Large intestine (tissue), 3 donors: Measurements from ENCODE around the gene ALG14. TPM values are rescaled to one million over a fixed set of nuclear protein-coding genes. Genes with fewer than 3 reads are reported as not detected.

ENCODE experiments used
- DNase-seq, 2 donors: peaks; one replicate each; pipeline versions ENCODE4 v3.0.0 to v3.0.0-alpha.2; 2013
- H3K27ac ChIP-seq: one replicate; pipeline ENCODE4 v1.5.1; 2013; ENCODE audit warnings: low read length
- H3K27me3 ChIP-seq: 2 replicates; pipeline ENCODE4 v1.6.1; 2013; ENCODE audit warnings: low read length; ENCODE audit not compliant: control insufficient read depth, insufficient read depth
- H3K36me3 ChIP-seq: 2 replicates; pipeline ENCODE4 v1.6.1; 2013; ENCODE audit warnings: low read length; ENCODE audit not compliant: control insufficient read depth, insufficient read depth
- H3K4me1 ChIP-seq: one replicate; pipeline ENCODE4 v1.6.1; 2013; ENCODE audit warnings: low read length; ENCODE audit not compliant: control insufficient read depth, insufficient read depth
- H3K4me3 ChIP-seq: one replicate; pipeline ENCODE4 v1.5.1; 2013; ENCODE audit warnings: low read length
- H3K9me3 ChIP-seq: one replicate; pipeline ENCODE4 v1.6.1; 2013; ENCODE audit warnings: mild to moderate bottlenecking, low read depth, low read length, moderate library complexity; ENCODE audit not compliant: control insufficient read depth
- WGBS: methylation state at CpG from one replicate; pipeline ENCODE4 v1.1.5; 2013; ENCODE audit warnings: low lambda C conversion rate; ENCODE audit not compliant: insufficient coverage; 5-methylcytosine and 5-hydroxymethylcytosine counted together
- polyA plus RNA-seq: library from polyadenylated mRNA; unstranded; fragments of 120-200 nt; gene quantifications from one replicate; pipeline ENCODE4 v1.2.1, GENCODE V29; 2013

Gene ALG14
- polyA plus RNA-seq, 1 donor, result 9.0 TPM

GRCh38 chr1:95089650-95090287 lies 17.0 kb upstream of the ALG14 start:
- no peaks in the 10 kb centered on the region for H3K27me3 ChIP-seq
- H3K36me3 ChIP-seq, result no peaks in the 10 kb centered on the region
- H3K4me3 ChIP-seq, result no peak overlapping the region
- peaks cover 4% of the 10 kb centered on the region for H3K4me1 ChIP-seq
- no peak for DNase-seq
- H3K9me3 ChIP-seq, result peaks cover 10% of the 10 kb centered on the region
- WGBS, result no CpG with 5 or more reads among the region's 6 CpGs
- no peak overlapping the region for H3K27ac ChIP-seq

- Histone ChIP-seq H3K27me3 (no peaks in the 10 kb centered on the region), H3K4me1 (peaks cover 4% of the 10 kb centered on the region), H3K4me3 (no peak overlapping the region), H3K36me3 (no peaks in the 10 kb centered on the region), H3K9me3 (peaks cover 10% of the 10 kb centered on the region), H3K27ac (no peak overlapping the region)
- no peak for DNase-seq
- no CpG with 5 or more reads among the region's 1 CpG for WGBS
Measured at GRCh38 chr1:95088303-95088702, 15.6 kb upstream of the ALG14 start.

- Histone ChIP-seq H3K4me1 (peaks cover 4% of the 10 kb centered on the region), H3K27me3 (no peaks in the 10 kb centered on the region), H3K4me3 (no peak overlapping the region), H3K27ac (no peak overlapping the region), H3K9me3 (peaks cover 10% of the 10 kb centered on the region), H3K36me3 (no peaks in the 10 kb centered on the region)
- DNase-seq, result peak in 1 of 2 donors; percentile 36
- 19% methylated on average over 2 of the region's 5 CpGs for WGBS
Measured at GRCh38 chr1:95086949-95087533, 14.3 kb upstream of the ALG14 start.

GRCh38 chr1:95085376-95085775 lies 12.6 kb upstream of the ALG14 start:
- no peak overlapping the region for H3K4me3 ChIP-seq
- H3K27ac ChIP-seq, result no peak overlapping the region
- H3K36me3 ChIP-seq, result no peaks in the 10 kb centered on the region
- no peak for DNase-seq
- no peaks in the 10 kb centered on the region for H3K27me3 ChIP-seq
- H3K4me1 ChIP-seq, result peaks cover 4% of the 10 kb centered on the region
- peaks cover 3% of the 10 kb centered on the region for H3K9me3 ChIP-seq
- no CpG with 5 or more reads among the region's 2 CpGs for WGBS

- Histone ChIP-seq H3K4me3 (no peak overlapping the region), H3K27ac (no peak overlapping the region), H3K9me3 (peaks cover 3% of the 10 kb centered on the region), H3K4me1 (peaks cover 4% of the 10 kb centered on the region), H3K36me3 (no peaks in the 10 kb centered on the region), H3K27me3 (no peaks in the 10 kb centered on the region)
- DNase-seq, result peak; percentile 21 to 27
- whole genome bisulfite sequencing, result 100% methylated on average over 1 of the region's 8 CpGs
Measured at GRCh38 chr1:95084317-95085176, 11.8 kb upstream of the ALG14 start.

- Histone ChIP-seq H3K9me3 (no peaks in the 10 kb centered on the region), H3K27me3 (peaks cover 3% of the 10 kb centered on the region), H3K36me3 (no peaks in the 10 kb centered on the region), H3K4me1 (no peaks in the 10 kb centered on the region), H3K27ac (no peak overlapping the region), H3K4me3 (no peak overlapping the region)
- no peak for DNase-seq
- WGBS, result no CpG with 5 or more reads among the region's 1 CpG
Measured at GRCh38 chr1:95080879-95081278, 8.1 kb upstream of the ALG14 start.

- WGBS, result 100% methylated on average over 1 of the region's 1 CpG
- no peak for DNase-seq
- H3K27ac ChIP-seq, result no peak overlapping the region
- H3K9me3 ChIP-seq, result no peaks in the 10 kb centered on the region
- H3K4me3 ChIP-seq, result no peak overlapping the region
- H3K27me3 ChIP-seq, result peaks cover 3% of the 10 kb centered on the region
- no peaks in the 10 kb centered on the region for H3K4me1 ChIP-seq
- no peaks in the 10 kb centered on the region for H3K36me3 ChIP-seq
Measured at GRCh38 chr1:95080446-95080845, 7.7 kb upstream of the ALG14 start.

- no peaks in the 10 kb centered on the region for H3K36me3 ChIP-seq
- no peak overlapping the region for H3K4me3 ChIP-seq
- no peaks in the 10 kb centered on the region for H3K9me3 ChIP-seq
- H3K27me3 ChIP-seq, result peaks cover 3% of the 10 kb centered on the region
- H3K4me1 ChIP-seq, result no peaks in the 10 kb centered on the region
- DNase-seq, result no peak
- no peak overlapping the region for H3K27ac ChIP-seq
Measured at GRCh38 chr1:95076034-95076433, 3.3 kb upstream of the ALG14 start.

- Histone ChIP-seq H3K36me3 (no peaks in the 10 kb centered on the region), H3K9me3 (no peaks in the 10 kb centered on the region), H3K27ac (peak overlapping the region; percentile 95), H3K4me1 (peaks cover 15% of the 10 kb centered on the region), H3K27me3 (peaks cover 2% of the 10 kb centered on the region), H3K4me3 (peak overlapping the region; percentile 81)
- no peak for DNase-seq
- no CpG with 5 or more reads among the region's 3 CpGs for WGBS
Measured at GRCh38 chr1:95073446-95073845, 695 bp upstream of the ALG14 start.

GRCh38 chr1:95072117-95072516 lies 634 bp downstream of the ALG14 start:
- peak in 1 of 2 donors; percentile 12 for DNase-seq
- H3K9me3 ChIP-seq, result no peaks in the 10 kb centered on the region
- H3K4me3 ChIP-seq, result peak overlapping the region; percentile 81
- H3K27ac ChIP-seq, result peak overlapping the region; percentile 95
- H3K27me3 ChIP-seq, result no peaks in the 10 kb centered on the region
- H3K36me3 ChIP-seq, result no peaks in the 10 kb centered on the region
- peaks cover 15% of the 10 kb centered on the region for H3K4me1 ChIP-seq
- 0% methylated on average over 2 of the region's 7 CpGs for WGBS
